PC-9 (cell line): Measurements from ENCODE around the gene ZNF263.

Experiments
- CTCF ChIP-seq: fragments of 200-600 bp; sonication (generic); conservative IDR thresholded peaks from 2 replicates; pipeline ENCODE4 v1.6.1; 2017; ENCODE audit warnings: mixed run types, antibody characterized with exemption, mild to moderate bottlenecking, moderate library complexity
- EZH2 ChIP-seq: fragments of 200-600 bp; sonication (generic); IDR thresholded peaks from 2 replicates; pipeline ENCODE4 v1.8.0; 2017; ENCODE audit warnings: antibody characterized with exemption, low read depth

- TF ChIP-seq CTCF (no peak), EZH2 (no peak)
Measured at GRCh38 chr16:3295783-3296182, 12.5 kb downstream of the ZNF263 start.
